GM10248 (cell line): ENCODE measurements around the gene TMEM217.
"Not testable (repeated sequence)": the region's sequence is repeated elsewhere in the genome, so short reads cannot be mapped to it uniquely, and the experiment has no call there.

Experiments
- CTCF ChIA-PET: fragments of 300-600 bp; sonication (Branson Sonifier 250); formaldehyde crosslinking; extraction: SDS; loops from one replicate; lab custom pipeline; 2021; ENCODE audit warnings: antibody characterized with exemption; lab: Yijun Ruan, JAX
- POLR2A ChIA-PET: fragments of 350-650 bp; sonication (Branson Sonifier 250); formaldehyde crosslinking; extraction: SDS; loops from one replicate; lab custom pipeline; 2020; ENCODE audit warnings: antibody characterized with exemption; lab: Yijun Ruan, JAX
- DNase-seq: peaks from one replicate; pipeline ENCODE4 v3.0.0; 2012; ENCODE audit errors: extremely low spot score
- TF ChIP-seq, protein P1 (sequence below): IDR thresholded peaks from 2 replicates; pipeline ENCODE4 v1.5.1; 2012; ENCODE audit warnings: mild to moderate bottlenecking, low read depth; ENCODE audit errors: extremely low read depth, missing control alignments, control extremely low read depth

The TMEM217 gene

DNA sequence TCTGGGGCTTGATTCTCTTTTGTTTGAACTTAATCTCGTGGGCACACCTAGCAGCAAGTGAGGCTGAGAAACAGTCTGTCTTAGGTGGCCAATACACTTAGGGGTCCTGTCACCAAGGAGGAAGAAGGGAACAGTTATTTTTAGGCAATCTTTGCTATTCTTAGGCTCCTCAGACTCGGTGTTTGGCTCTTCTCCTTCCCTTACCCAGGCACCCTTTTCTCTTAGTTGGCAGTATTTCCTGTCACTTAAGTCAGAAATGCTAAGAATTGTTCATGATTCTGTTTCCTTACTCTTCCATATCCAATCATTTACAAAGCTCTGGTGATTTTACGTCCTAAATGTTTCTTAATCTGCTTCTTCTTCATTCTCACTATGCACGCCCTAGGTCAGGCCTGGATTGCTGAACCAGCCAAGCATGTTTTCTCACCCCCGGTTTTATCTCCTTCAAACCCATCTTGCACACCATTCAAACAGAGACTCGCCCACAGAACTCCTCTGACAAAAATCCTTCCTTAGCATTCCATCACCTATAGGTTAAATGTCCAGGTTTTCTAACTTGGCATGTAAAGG lies 45.2 kb upstream of the TMEM217 start:
- ChIA-PET CTCF (interaction anchor here (1.0 to 6.9 kb wide), 10 partner anchors 8 to 45 kb away, joined by 3 to 61 read pairs (median 6); partner anchors contain the start of genes TBC1D22B and TMEM217), POLR2A (no interaction called here)
- no peak for DNase-seq
- TF ChIP-seq, protein P1, sequence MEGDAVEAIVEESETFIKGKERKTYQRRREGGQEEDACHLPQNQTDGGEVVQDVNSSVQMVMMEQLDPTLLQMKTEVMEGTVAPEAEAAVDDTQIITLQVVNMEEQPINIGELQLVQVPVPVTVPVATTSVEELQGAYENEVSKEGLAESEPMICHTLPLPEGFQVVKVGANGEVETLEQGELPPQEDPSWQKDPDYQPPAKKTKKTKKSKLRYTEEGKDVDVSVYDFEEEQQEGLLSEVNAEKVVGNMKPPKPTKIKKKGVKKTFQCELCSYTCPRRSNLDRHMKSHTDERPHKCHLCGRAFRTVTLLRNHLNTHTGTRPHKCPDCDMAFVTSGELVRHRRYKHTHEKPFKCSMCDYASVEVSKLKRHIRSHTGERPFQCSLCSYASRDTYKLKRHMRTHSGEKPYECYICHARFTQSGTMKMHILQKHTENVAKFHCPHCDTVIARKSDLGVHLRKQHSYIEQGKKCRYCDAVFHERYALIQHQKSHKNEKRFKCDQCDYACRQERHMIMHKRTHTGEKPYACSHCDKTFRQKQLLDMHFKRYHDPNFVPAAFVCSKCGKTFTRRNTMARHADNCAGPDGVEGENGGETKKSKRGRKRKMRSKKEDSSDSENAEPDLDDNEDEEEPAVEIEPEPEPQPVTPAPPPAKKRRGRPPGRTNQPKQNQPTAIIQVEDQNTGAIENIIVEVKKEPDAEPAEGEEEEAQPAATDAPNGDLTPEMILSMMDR: no peak

- ChIA-PET CTCF (interaction anchor here (0.7 to 6.9 kb wide), 6 partner anchors 9 to 93 kb away, joined by 3 to 61 read pairs (median 7); partner anchors contain the start of genes TBC1D22B and TMEM217), POLR2A (no interaction called here)
- no peak for DNase-seq
- TF ChIP-seq, protein P1: no peak
Observed at GRCh38 chr6:37302086-37302686, 44.2 kb upstream of the TMEM217 start.

DNA sequence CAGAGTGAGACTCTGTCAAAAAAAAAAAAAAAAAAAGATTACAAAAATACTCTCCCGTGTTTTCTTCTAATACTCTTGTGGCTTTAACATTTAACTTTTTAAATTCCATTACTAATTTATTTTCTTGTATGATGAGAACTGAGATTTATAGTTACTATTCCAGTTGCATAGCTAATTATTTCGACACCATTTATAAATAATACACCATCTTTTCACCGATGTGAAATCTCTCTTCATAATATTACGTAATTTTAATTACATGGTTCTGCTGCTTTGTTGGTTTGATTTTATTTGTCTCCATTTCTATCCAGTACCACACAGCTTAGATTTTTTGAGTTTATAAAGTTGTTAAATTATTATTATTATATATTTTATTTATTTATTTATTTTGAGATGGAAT lies 42.0 kb upstream of the TMEM217 start:
- TF ChIP-seq, protein P1: no peak
- no peak for DNase-seq
- CTCF ChIA-PET: interaction anchor here (2.0 to 3.9 kb wide), 2 partner anchors 14 to 25 kb away, joined by 6 to 25 read pairs; no protein-coding TSS in a partner anchor
- POLR2A ChIA-PET: interaction anchor here (0.7 kb wide), 1 partner anchor 263 kb away, joined by 3 read pairs; no protein-coding TSS in a partner anchor

DNA sequence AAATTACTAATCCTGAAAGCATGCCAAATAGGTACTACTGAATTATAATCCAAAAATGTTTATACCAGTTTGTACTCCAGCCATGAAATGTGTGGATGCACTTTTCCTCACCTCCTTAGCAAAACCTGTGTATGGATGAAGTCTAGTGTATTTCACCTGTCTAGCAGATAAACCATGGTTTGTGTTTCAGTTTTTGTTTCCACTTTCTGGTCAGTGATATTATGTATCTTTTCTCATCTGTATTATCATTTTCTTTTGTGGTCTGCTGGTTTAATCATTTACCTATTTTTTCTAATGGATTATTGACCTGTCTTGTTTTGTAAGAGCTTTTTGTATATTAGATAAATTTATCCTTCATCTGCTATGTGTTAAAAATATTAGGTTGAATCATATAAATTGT lies 41.0 kb upstream of the TMEM217 start:
- ChIA-PET POLR2A (no interaction called here), CTCF (interaction anchor here (1.5 to 3.9 kb wide), 3 partner anchors 12 to 26 kb away, joined by 4 to 25 read pairs (median 6); no protein-coding TSS in a partner anchor)
- TF ChIP-seq, protein P1: no peak
- peak; percentile 49 for DNase-seq

DNA sequence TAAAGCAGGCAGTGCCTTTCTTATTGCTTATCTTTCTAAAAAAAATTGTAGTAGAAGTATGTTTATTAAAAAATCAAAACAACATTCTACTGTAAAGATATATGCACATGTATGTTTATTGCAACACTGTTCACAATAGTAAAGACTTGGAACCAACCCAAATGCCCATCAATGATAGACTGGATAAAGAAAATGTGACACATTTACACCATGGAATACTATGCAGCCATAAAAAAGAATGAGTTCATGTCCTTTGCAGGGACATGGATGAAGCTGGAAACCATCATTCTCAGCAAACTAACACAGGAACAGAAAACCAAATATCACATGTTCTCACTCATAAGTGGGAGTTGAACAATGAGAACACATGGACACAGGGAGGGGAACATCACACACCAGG lies 39.7 kb upstream of the TMEM217 start:
- CTCF ChIA-PET: interaction anchor here (0.7 to 3.9 kb wide), 6 partner anchors 8 to 29 kb away, joined by 3 to 25 read pairs (median 4); no protein-coding TSS in a partner anchor
- POLR2A ChIA-PET, DNase-seq: not testable (repeated sequence)

DNA sequence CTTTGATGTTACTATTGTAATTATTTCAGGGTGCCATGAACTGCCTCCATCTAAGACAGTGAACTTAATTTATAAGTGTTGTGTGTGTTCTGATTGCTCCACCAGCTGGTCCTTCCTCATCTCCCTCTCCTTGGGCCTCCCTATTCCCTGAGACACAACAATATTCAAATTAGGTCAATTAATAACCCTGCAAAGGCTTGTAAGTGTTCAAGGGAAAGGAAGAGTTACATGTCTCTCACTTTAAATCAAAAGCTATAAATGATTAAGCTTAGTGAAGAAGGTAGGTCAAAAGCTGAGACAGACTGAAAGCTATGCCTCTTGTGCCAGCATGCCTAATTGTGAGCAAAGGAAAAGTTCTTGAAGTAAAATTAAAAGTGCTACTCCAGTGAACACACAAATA lies 35.5 kb upstream of the TMEM217 start:
- no peak for DNase-seq
- ChIA-PET CTCF (interaction anchor here (1.3 to 2.3 kb wide), 4 partner anchors 10 to 31 kb away, joined by 3 to 12 read pairs (median 6); no protein-coding TSS in a partner anchor), POLR2A (no interaction called here)
- TF ChIP-seq, protein P1: no peak

DNA sequence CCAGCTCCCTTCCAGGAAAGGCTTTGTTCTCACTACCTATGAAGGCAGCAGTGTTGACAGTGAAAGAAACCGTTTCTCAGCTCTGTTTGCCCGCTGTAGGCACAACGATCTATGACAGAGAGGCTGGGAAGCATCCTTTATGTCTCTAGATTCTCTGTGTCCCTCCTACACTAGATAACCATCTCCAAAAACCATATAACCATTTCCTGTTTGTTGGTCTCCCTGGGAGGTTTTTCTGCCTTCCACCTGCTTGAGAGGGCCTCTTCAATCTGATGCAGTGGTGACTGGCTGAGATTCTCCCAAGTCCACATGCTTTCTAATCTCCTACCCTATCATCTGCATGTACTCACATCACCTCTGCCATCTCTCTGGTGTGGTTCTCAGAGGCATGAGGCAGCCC lies 32.0 kb upstream of the TMEM217 start:
- ChIA-PET CTCF (interaction anchor here (1.1 to 2.1 kb wide), 4 partner anchors 11 to 24 kb away, joined by 3 to 5 read pairs (median 4); no protein-coding TSS in a partner anchor), POLR2A (no interaction called here)
- TF ChIP-seq, protein P1: no peak
- no peak for DNase-seq
